DOHH2 (cell line): ENCODE results near the gene PPP1R14B.

Experiments
- EZH2phosphoT487 ChIP-seq: fragments of 200-600 bp; sonication (generic); IDR thresholded peaks from 2 replicates; pipeline ENCODE4 v1.6.1; 2017; ENCODE audit warnings: borderline replicate concordance, mild to moderate bottlenecking, antibody characterized with exemption, low read length, moderate library complexity, mixed read lengths
- TF ChIP-seq, protein P1 (sequence below): fragments of 200-600 bp; sonication (generic); IDR thresholded peaks from one replicate; pipeline ENCODE4 v1.5.1; 2014; ENCODE audit warnings: antibody characterized with exemption, mild to moderate bottlenecking, low read depth, low read length; ENCODE audit not compliant: poor library complexity, severe bottlenecking

DNA sequence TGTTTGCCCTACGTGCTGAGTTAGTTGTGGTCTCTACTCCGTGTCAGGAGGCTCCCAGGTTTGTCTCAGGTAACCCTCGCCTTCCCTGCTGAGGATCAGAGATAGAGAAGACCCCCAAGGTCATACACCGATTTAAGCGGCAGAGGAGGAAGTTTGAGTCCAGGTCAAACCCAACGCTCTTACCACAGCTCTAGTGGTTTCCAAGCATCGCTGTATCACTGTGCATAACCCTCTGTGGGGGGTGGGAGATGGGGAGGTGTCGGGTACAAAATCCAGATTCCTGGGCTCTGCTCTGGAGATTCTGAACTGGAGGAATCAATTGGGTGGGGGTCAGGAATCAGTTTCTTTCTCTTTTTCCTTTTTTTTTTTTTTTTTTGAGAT is 15.8 kb downstream of the PPP1R14B start:
- TF ChIP-seq, protein P1, sequence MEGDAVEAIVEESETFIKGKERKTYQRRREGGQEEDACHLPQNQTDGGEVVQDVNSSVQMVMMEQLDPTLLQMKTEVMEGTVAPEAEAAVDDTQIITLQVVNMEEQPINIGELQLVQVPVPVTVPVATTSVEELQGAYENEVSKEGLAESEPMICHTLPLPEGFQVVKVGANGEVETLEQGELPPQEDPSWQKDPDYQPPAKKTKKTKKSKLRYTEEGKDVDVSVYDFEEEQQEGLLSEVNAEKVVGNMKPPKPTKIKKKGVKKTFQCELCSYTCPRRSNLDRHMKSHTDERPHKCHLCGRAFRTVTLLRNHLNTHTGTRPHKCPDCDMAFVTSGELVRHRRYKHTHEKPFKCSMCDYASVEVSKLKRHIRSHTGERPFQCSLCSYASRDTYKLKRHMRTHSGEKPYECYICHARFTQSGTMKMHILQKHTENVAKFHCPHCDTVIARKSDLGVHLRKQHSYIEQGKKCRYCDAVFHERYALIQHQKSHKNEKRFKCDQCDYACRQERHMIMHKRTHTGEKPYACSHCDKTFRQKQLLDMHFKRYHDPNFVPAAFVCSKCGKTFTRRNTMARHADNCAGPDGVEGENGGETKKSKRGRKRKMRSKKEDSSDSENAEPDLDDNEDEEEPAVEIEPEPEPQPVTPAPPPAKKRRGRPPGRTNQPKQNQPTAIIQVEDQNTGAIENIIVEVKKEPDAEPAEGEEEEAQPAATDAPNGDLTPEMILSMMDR, result no peak
- no peak for TF ChIP-seq EZH2phosphoT487
